Neural cell (in vitro differentiated cells): ENCODE results near the gene ITM2B.

Experiments used
- CTCF ChIP-seq: fragments of 450-650 bp; IDR thresholded peaks from 2 replicates; pipeline ENCODE4 v1.5.1; 2014; ENCODE audit warnings: antibody characterized with exemption, mild to moderate bottlenecking, moderate library complexity; ENCODE audit not compliant: poor library complexity, severe bottlenecking
- EP300 ChIP-seq: fragments of 450-650 bp; conservative IDR thresholded peaks from 2 replicates; pipeline ENCODE4 v1.6.1; 2014; ENCODE audit warnings: antibody characterized with exemption, mild to moderate bottlenecking, moderate library complexity; ENCODE audit not compliant: poor library complexity, severe bottlenecking
- EZH2 ChIP-seq: fragments of 200-600, 300-800 bp; shearing (Covaris generic), sonication (generic); IDR thresholded peaks from 2 replicates; pipeline ENCODE4 v1.6.1; 2014; ENCODE audit warnings: antibody characterized with exemption, low read length, borderline replicate concordance, mild to moderate bottlenecking; ENCODE audit not compliant: insufficient read depth, poor library complexity, severe bottlenecking
- POLR2AphosphoS5 ChIP-seq: IDR thresholded peaks from 2 replicates; pipeline ENCODE4 v1.6.1; 2012
- REST ChIP-seq: IDR thresholded peaks from 2 replicates; pipeline ENCODE4 v1.6.1; 2012; ENCODE audit warnings: borderline replicate concordance
- SMC3 ChIP-seq: fragments of 450-650 bp; conservative IDR thresholded peaks from 2 replicates; pipeline ENCODE4 v1.6.1; 2014; ENCODE audit warnings: antibody characterized with exemption, mild to moderate bottlenecking, moderate library complexity; ENCODE audit not compliant: poor library complexity
- TAF1 ChIP-seq: IDR thresholded peaks from 2 replicates; pipeline ENCODE4 v1.6.1; 2012; ENCODE audit warnings: low read depth

GRCh38 chr13:48236528-48237353 is 3.7 kb downstream of the ITM2B start:
- no peak for TF ChIP-seq CTCF
- TF ChIP-seq EZH2: no peak
- no peak for TF ChIP-seq TAF1
- TF ChIP-seq POLR2AphosphoS5: no peak
- no peak for TF ChIP-seq SMC3
- no peak for TF ChIP-seq EP300
- TF ChIP-seq REST: no peak
